HG03354 (cell line): ENCODE measurements around the gene BSN.
A peak's percentile ranks its signal among the peaks of the same experiment; 100 is the strongest.
"Not testable (repeated sequence)": the region's sequence is repeated elsewhere in the genome, so short reads cannot be mapped to it uniquely, and the experiment has no call there.

Experiments used
- ATAC-seq: cut with Tn5 transposase; IDR thresholded peaks from one replicate; pipeline ENCODE4 v1.9.1; 2021; ENCODE audit warnings: mild to moderate bottlenecking; ENCODE audit not compliant: unreplicated experiment, poor library complexity, severe bottlenecking

Gene BSN

DNA sequence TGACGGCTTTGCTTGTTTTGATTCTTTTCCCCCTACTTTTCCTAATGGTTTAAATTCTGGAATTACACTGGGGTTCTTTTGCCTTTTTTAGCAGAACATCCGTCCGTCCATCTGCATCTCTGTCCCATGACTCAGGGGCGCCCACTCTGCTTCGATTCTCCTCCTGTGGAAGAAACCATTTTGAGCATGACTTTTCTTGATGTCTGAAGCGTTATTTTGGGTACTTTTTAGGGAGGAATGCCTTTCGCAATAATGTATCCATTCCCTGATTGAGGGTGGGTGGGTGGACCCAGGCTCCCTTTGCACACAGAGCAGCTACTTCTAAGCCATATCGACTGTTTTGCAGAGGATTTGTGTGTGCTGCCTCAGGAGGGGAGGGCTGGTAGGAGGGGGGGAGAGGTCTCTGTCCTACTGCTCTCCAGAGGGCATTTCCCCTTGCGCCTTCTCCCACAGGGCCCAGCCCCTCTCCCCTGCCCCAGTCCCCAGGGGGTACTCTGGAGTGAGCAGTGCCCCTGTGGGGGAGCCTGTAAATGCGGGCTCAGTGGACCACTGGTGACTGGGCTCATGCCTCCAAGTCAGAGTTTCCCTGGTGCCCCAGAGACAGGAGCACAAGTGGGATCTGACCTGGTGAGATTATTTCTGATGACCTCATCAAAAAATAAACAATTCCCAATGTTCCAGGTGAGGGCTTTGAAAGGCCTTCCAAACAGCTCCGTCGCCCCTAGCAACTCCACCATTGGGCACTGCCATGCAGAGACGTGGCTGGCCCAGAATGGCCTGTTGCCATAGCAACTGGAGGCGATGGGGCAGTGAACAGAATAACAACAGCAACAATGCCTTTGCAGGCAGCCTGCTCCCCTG is 19.5 kb upstream of the BSN start:
- no peak for ATAC-seq

DNA sequence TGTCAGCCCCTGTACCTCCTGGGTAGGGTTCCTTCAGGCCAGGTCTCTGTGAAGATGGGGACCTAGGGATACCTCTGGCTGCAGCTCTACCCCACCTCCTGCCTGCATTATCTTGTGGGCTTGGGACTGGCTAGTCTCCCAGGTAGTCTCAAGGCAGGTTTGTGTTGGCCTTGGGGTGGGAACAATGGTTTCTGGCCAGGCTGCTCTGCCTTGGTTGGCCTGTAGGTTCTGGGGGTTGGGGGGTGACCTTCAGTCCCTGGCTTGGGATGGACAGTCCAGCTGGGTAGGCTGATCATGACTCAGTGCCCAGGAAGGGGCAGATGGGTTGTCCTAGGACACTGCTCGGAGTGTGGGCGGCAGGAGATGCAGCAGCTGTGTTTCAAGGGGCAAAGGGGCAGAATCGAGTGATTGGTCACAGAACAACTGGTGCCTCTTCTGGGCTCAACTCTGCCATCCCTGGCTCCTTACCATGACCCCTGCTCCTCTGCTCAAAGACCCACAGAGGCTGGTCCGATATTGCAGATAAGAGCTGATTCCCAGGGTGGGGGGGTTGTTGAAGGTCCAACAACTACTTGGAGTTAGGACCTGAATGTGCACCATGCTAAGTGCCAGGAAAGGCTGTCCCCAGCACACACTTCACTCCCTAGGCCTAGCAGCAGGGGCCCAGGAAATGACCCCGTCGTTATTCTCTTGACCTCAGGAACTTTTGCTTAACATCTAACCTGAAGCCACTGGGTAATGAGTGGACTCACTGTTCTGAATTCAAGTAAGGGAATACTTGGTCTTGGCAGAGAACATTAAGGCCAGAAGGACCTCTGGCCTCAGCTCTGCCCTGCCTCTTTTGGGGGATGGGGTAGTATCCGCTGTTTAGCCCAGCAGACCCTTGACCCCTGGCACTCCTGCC is 18.1 kb upstream of the BSN start:
- no peak for ATAC-seq

- no peak for ATAC-seq
These were observed 17.3 kb upstream of the BSN start for GRCh38 chr3:49536875-49537533.

- ATAC-seq, result peak; percentile 88
These were observed 14.4 kb upstream of the BSN start for GRCh38 chr3:49539659-49540560.

DNA sequence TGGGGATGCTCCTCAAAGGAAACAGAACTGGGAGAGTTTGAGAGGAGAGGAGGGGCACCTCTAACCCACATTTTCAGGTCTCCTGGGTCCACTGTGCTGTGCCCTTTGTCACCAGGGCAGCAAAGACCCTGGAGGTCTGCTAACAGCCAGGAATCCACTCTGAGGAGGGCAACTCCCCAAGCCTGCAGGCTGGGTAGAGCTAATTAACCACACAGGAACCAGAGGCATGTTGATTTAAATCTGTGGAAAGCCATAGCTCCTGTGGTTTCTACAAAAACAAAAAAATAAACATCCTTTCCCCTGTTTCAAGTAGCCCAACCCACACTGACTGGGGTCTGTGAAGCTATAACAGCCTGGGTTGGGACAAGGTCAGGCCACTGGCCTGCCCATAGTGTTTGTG is 2.2 kb upstream of the BSN start:
- ATAC-seq, result no peak

DNA sequence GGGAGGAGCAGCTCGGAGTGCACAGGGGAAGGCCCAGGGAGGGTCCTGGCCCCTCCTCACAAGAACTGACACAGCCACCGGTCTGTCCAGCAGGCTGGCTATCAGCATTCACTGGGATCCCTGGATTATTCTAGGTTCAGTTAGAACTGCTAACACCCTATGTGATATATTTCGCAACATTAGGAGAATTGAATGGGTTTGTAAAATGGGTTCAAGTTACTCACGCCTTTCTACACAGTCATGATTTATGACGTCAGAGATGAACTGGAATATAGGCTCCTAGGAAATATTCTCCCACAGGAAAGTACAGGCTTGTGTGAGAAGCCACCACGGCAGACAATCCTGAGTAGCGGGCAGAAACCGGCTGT is 969 bp upstream of the BSN start:
- ATAC-seq, result no peak

DNA sequence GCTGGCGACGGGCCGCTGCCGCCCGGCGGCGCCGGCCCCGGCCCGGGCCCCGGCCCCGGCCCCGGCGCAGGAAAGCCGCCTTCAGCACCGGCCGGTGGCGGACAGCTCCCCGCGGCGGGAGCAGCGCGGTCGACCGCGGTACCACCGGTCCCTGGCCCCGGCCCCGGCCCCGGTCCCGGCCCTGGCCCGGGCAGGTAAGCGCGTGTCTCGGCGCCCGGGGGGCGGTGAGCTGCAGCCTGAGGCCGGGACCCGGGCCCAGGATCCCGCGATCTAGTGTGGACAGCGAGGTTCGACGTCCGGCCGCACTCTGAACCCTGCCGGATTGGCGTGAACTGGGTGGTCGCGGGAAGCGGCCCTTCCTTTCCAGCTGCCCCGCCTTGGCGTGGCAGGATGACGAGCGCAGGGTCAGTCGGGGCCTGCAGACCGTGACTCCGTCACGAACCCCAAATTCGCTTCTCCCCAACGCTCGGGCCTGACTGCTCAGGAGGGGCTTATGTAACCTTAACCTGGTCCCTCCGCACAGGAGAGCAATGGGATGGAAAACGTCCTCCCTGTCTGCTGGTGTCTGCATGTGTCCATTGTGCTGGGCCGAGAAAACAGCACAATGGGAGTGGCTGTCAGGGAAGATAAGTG is 472 bp downstream of the BSN start:
- peak; percentile 68 for ATAC-seq

DNA sequence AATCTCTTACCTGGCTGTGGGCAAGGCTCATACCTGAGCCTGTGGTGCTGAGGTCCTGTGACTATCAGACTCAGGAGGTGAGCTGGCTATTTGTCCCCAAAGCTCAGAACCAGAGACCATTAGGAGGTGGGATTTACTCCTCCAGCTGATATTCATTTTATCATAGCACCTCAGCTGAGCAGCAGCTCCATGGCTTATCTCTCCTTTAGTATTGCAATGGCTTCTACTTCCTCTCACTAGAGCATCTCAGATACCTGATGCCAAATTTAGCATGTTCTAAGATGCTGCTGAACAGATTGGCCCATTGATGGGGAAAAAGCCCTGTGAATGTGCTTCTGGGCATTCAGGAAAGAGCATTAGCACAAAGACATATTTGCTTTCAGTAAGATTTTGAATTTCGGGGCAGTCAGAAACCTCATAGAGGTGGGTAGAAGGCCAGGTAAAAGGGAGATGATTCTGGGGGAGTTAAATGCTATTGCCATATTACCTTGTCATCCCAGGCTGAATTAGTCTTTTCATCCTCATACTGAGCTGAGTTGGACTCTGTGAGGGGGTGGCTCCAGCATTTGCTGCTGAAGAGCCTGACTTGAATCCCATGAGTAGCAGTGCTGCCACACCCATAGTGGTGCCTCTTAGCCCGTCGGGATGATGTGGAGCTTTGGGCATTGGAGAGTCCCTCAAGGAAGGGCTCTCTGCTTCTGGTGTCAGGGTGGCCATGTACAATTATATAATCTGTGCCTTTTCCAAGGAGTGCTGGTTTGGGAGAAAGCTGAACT is 2.4 kb downstream of the BSN start:
- no peak for ATAC-seq

DNA sequence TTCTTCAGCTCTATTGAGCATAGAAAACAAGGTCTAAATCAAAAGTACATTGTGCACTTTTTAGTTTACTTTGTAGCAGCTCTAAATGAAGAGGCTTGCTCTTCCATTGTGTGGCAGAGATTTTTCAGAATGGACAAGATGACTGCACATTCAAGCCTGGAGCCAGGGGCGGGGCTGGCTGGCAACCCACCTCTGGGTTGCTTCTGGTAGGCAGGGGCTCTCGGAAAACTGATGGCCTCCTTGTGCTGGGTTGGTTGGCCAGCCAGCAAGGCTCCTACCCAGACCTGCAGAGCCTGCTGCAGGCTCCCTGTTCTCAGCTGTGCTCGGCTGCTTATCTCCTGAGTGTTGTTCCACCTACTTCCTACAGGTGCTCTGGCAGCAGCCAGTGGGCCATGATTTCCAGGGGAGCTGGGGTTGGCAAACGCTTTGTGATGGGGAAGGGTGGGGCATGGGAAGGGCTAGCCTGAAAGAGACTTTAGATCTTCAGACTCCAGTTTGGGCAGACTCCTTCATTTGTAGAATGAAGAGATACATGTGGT is 8.8 kb downstream of the BSN start:
- ATAC-seq, result no peak

DNA sequence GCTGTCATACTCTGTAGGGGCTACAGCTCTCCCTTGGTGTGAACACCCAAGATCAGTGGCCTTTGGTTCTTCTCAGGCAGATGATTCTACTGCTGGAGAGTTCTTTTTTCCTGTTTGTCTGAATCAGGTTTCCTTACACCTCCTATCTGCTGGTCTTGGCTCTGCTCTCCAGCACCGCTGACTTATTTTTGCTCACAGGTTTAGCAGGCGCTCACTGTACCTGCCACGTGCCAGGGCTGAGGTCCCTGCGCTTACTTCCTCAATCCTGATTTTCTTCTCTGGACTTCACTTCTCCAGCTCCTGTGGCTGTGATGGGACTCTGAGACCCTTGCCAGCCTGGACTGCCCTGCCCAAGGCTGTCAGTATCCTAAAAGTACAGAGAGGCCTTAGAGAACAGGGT is 9.5 kb downstream of the BSN start:
- no peak for ATAC-seq

- ATAC-seq, result no peak
These were observed 12.0 kb downstream of the BSN start for GRCh38 chr3:49566312-49566711.

DNA sequence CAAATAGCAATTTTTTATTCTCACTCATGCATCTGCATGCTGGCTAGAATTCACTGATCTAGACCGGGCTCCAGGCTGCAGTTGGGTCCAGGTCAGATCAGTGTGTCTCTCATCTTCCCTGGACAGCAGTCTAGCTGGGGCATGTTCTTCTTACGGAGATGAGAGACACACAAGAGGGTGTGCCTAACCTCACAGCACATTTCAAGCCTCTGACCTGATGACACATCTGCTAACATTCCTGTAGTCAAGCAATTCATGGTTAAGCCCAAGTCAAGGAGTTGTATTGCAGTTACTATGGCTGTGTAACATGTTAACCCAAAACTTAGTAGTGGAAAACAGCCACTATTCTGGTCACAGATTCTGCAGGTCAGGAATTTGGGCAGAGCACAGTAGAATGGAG is 13.1 kb downstream of the BSN start:
- ATAC-seq, result no peak

DNA sequence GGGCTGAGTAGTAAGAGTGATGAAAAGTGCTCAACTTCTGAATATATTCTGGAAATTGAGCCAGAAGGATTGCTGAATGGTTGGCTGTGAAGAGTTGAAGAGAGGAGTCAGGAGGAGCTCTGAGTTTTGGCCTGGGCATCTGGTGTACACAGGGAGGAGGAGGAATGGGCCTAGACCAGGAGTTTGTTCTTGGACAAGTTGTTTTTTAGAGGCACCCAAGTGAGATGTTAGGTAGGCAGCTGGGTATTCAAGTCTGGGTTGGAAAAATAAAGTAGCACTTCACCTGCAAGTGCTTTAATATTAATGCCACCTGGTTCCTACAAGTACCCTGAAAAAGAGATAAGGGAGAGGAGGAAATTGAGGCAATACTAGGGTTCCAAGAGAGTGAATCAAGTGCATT is 14.7 kb downstream of the BSN start:
- ATAC-seq, result no peak

DNA sequence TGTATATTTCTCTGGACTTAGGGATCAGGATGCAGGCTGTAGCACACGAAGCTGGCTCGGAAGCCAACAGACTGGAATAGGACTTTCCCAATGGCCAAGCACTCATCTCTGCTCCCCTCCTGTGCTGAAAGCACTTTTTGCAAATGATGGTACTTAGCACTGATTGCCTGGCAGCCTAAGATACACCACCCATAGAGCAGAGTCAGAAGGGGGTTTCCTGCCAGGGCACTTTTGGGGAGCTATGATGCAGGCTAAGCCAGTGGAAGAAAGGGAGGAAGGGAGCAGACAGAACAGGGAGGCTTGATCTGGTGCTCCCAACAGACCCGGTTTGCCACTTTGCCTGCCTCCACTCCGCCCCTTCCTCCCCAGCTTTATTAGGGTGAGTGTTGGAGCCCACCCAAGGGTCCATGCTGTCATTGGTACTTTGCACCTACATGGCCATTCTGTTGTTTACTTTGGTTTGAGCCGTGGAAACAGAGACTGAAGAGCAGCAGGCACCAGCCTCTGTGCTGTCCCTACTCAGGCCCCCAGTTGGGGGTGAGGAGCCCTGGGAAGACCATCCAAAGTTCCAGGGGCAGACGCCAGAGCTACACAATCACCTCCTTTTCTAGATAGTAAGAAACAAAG is 15.9 kb downstream of the BSN start:
- ATAC-seq, result no peak

- ATAC-seq, result no peak
These were observed 27.9 kb downstream of the BSN start for GRCh38 chr3:49582177-49582576.

DNA sequence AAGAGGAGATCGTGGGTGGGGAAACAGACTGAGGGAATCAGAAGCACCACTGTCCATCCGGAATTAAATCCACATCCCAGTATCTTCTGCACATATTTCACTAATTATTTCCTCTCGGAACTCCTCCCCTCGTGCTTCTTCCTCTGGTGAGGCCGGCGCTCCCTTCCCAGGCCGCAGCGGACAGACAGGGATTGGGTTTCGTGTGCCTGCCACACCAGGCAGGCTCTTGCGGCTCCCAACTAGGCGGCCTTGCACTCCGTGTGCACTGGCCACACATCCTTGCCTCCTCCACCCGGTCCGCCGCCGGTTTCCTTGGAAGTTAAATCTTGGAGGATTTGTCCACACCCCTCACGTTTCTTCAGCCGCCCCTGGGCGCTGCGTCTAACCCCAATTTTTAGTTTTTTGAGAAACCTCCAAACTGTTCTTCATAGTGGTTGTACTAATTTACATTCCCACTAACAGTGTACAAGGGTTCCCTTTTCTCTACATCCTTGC is 31.0 kb downstream of the BSN start:
- ATAC-seq, result not testable (repeated sequence)

- no peak for ATAC-seq
These were observed 37.3 kb downstream of the BSN start for GRCh38 chr3:49591615-49592014.
